ENCODE measurements around the gene PLA2G12A.

DNA sequence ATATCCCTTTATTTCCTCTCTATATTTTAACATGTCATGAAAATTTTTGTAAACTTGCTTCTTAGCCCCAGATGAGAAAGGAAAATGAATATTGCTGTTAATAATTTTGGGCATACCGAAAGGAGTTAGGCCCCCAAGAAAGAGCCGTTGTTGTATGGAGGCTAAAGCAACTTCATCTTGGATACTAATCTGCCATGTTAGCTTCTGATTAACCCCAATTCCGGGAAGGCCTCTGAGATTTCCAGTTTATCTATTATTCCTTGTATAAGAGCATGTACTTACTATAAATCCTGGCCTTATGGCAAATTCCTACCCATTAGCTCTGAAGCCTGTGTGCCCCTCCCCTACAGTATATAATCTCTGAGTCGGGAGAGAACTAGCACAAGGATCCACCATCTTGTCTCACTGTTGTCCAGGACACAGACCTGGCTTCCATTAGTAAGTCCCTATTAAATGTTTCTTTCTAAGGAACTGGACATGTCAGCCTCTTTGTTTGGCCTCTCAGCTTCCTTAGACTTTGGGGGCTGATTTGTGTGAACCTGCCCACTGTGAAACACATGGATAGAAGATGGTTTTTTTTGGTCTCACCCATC lies 20.9 kb upstream of the PLA2G12A start:
- TF ChIP-seq CTCF (conservative IDR thresholded peaks at IDR 0.05 in 1 of 2, IDR thresholded peaks at IDR 0.05 in 1 of 2; ENCODE audit: extremely low read depth in 1 of 2, insufficient read depth in 1 of 2, low read depth in 1 of 2, low read length in 2 of 2), result no peak
- no peak for TF ChIP-seq EZH2 (IDR thresholded peaks at IDR 0.05; ENCODE audit: borderline replicate concordance, low read length)

All from mammary epithelial cell (primary cell).